Endothelial cell of umbilical vein (primary cell): ENCODE results near the gene CXCR4. TPM values are rescaled to one million over a fixed set of nuclear protein-coding genes. Genes with fewer than 3 reads are reported as not detected.

Source experiments
- BruUV-seq: library from RNA; stranded (reverse); fragments of 400-500 nt; replicated peaks from 2 replicates; lab custom pipeline; 2021; lab: Mats Ljungman, UMichigan
- CTCF ChIA-PET: fragments of 300-600, 350-600 bp; sonication (Branson Sonifier 250); formaldehyde crosslinking; loops from one replicate; lab custom pipeline; 2021; ENCODE audit warnings: antibody characterized with exemption, inconsistent platforms; lab: Charles Lee
- POLR2A ChIA-PET: fragments of 300-600, 350-600 bp; sonication (Branson Sonifier 250); formaldehyde crosslinking; loops from one replicate; lab custom pipeline; 2021; ENCODE audit warnings: antibody characterized with exemption, inconsistent platforms; lab: Charles Lee
- DNase-seq: peaks from one replicate; pipeline ENCODE4 v3.0.0-alpha.2; 2011; ENCODE audit warnings: low read depth, low spot score
- FAIRE-seq: peaks from 2 replicates; lab custom pipeline; 2011; peaks lifted over from hg19 to GRCh38; lab: Jason Lieb, UNC
- H2AFZ ChIP-seq: 2 replicates; pipeline ENCODE4 v1.6.0; 2012; ENCODE audit warnings: low read depth, low read length, control low read depth, inconsistent platforms
- H3K27ac ChIP-seq: 2 replicates; pipeline ENCODE4 v1.5.1; 2011; ENCODE audit warnings: low read depth, mild to moderate bottlenecking, control low read depth, low read length, moderate library complexity; ENCODE audit not compliant: insufficient read depth
- H3K27me3 ChIP-seq, 2 experiments: 2 replicates each; pipeline versions ENCODE4 v1.6.0 to v1.6.1; 2011; ENCODE audit warnings: low read length in 2 of 2, mixed read lengths in 1 of 2; ENCODE audit not compliant: control insufficient read depth in 2 of 2, insufficient read depth in 2 of 2
- H3K36me3 ChIP-seq, 2 experiments: 2 replicates in 1 of 2; 3 replicates in 1 of 2; pipeline ENCODE4 v1.5.1; 2011; ENCODE audit warnings: low read length in 2 of 2, mild to moderate bottlenecking in 1 of 2, moderate library complexity in 1 of 2; ENCODE audit not compliant: control insufficient read depth in 2 of 2, insufficient read depth in 2 of 2; ENCODE audit errors: extremely low read depth in 1 of 2
- H3K4me1 ChIP-seq: 3 replicates; pipeline ENCODE4 v1.5.1; 2011; ENCODE audit warnings: mild to moderate bottlenecking, low read length; ENCODE audit not compliant: control insufficient read depth, insufficient read depth; ENCODE audit errors: extremely low read depth
- H3K4me2 ChIP-seq: 2 replicates; pipeline ENCODE4 v1.6.1; 2011; ENCODE audit warnings: low read length, control low read depth, mixed read lengths; ENCODE audit not compliant: insufficient read depth
- H3K4me3 ChIP-seq, 3 experiments: fragments of 200-600 bp in 1 of 3; sonication (generic), shearing (Covaris generic) in 1 of 3; replicated peaks in 1 of 3; 2 replicates each; pipeline ENCODE4 v1.5.1; 2011 to 2016; ENCODE audit warnings: control low read depth in 3 of 3, low read length in 3 of 3, mild to moderate bottlenecking in 2 of 3, inconsistent platforms in 1 of 3, low read depth in 1 of 3, moderate library complexity in 1 of 3; ENCODE audit not compliant: insufficient read depth in 1 of 3
- H3K79me2 ChIP-seq: 2 replicates; pipeline ENCODE4 v1.6.0; 2012; ENCODE audit warnings: low read length, inconsistent platforms; ENCODE audit not compliant: control insufficient read depth, insufficient read depth
- H3K9ac ChIP-seq: replicated peaks from 2 replicates; pipeline ENCODE3; 2011; ENCODE audit warnings: low read length, control low read depth; ENCODE audit not compliant: insufficient read depth; ENCODE audit errors: extremely low read depth
- H3K9me1 ChIP-seq: replicated peaks from 3 replicates; pipeline ENCODE4 v1.6.0; 2011; ENCODE audit warnings: mild to moderate bottlenecking, low read length; ENCODE audit not compliant: control insufficient read depth, insufficient read depth; ENCODE audit errors: extremely low read depth
- H3K9me3 ChIP-seq: replicated peaks from 2 replicates; pipeline ENCODE4 v1.5.1; 2012; ENCODE audit warnings: low read length, inconsistent platforms; ENCODE audit not compliant: control insufficient read depth, insufficient read depth
- H4K20me1 ChIP-seq: replicated peaks from 2 replicates; pipeline ENCODE3; 2011; ENCODE audit warnings: mild to moderate bottlenecking, low read length; ENCODE audit not compliant: control insufficient read depth, insufficient read depth; ENCODE audit errors: extremely low read depth
- CTCF ChIP-seq, 2 donors: IDR thresholded peaks; 1 replicate in 1 of 2; 2 replicates in 1 of 2; pipeline ENCODE4 v1.5.1; 2011; ENCODE audit warnings: low read length in 2 of 2, mild to moderate bottlenecking in 2 of 2, moderate library complexity in 2 of 2, control low read depth in 1 of 2, inconsistent platforms in 1 of 2, low read depth in 1 of 2; ENCODE audit not compliant: insufficient read depth in 1 of 2; ENCODE audit errors: extremely low read depth in 1 of 2
- EZH2 ChIP-seq: IDR thresholded peaks from 2 replicates; pipeline ENCODE4 v1.6.1; 2012; ENCODE audit warnings: borderline replicate concordance, low read depth, mild to moderate bottlenecking, moderate library complexity, low read length, inconsistent platforms; ENCODE audit not compliant: severe bottlenecking
- FOS ChIP-seq: IDR thresholded peaks from 2 replicates; pipeline ENCODE4 v1.6.1; 2011; ENCODE audit warnings: mild to moderate bottlenecking, low read length, moderate library complexity, borderline replicate concordance; ENCODE audit not compliant: insufficient read depth
- GATA2 ChIP-seq: IDR thresholded peaks from 2 replicates; pipeline ENCODE4 v1.7.0; 2011; ENCODE audit warnings: low read depth, mild to moderate bottlenecking, moderate library complexity, mixed read lengths, low read length; ENCODE audit not compliant: insufficient read length, insufficient read depth
- JUN ChIP-seq: IDR thresholded peaks from 2 replicates; pipeline ENCODE4 v1.6.1; 2011; ENCODE audit warnings: borderline replicate concordance, low read depth; ENCODE audit not compliant: insufficient read length, insufficient read depth
- MAX ChIP-seq: IDR thresholded peaks from 2 replicates; pipeline ENCODE4 v1.6.1; 2011; ENCODE audit not compliant: insufficient read depth, insufficient read length
- MYC ChIP-seq: IDR thresholded peaks from one replicate; pipeline ENCODE4 v1.6.1; 2011; ENCODE audit warnings: mild to moderate bottlenecking, low read depth, low read length
- POLR2A ChIP-seq: IDR thresholded peaks from 2 replicates; pipeline ENCODE4 v1.6.1; 2012; ENCODE audit warnings: low read depth, mild to moderate bottlenecking, control low read depth, low read length
- POLR2AphosphoS5 ChIP-seq: IDR thresholded peaks from 2 replicates; pipeline ENCODE4 v1.6.1; 2012; ENCODE audit warnings: low read depth, mild to moderate bottlenecking, control low read depth, low read length, moderate library complexity; ENCODE audit not compliant: insufficient read depth
- dilution Hi-C: fragments of 300-500 bp; cut with MboI; formaldehyde crosslinking; loops from one replicate; pipeline ENCODE4 v1.15.0; 2019; ENCODE audit warnings: low sequenced_read_pairs; ENCODE audit not compliant: extremely low pct_ligation_motif_present
- intact Hi-C: fragments of 100-400 bp; cut with micrococcal nuclease; formaldehyde crosslinking; loops from one replicate; pipeline ENCODE4 v1.10.0; 2022
- polyA plus RNA-seq, 4 experiments: library from polyadenylated mRNA; depleted of rRNA in 3 of 4; stranded (reverse) in 3 of 4; unstranded in 1 of 4; fragments of >200 nt; gene quantifications; 2 replicates each; pipeline versions ENCODE4 v1.2.1 to v1.2.3, GENCODE V29; 2011 to 2012; ENCODE audit warnings: missing spikeins in 1 of 4
- total RNA-seq: library from RNA; stranded (reverse); gene quantifications from 2 replicates; pipeline ENCODE4 v1.2.3, GENCODE V29; 2021

Gene CXCR4
- total and polyA plus RNA-seq, 2 donors (not counting 3 experiments of a cell fraction or from before 2014, with no cell fraction given): 42.2 to 52.4 TPM

GRCh38 chr2:136107051-136108033 lies 10.6 kb downstream of the CXCR4 start:
- DNase-seq (no peak), FAIRE-seq (no peak)
- no peaks in the 10 kb centered on the region for H3K4me1 ChIP-seq
- no peak overlapping the region for H3K27ac ChIP-seq
- intact Hi-C loops (no loop called here), dilution Hi-C loops (no loop called here)
- no peaks in the 10 kb centered on the region for H3K9me1 ChIP-seq
- H3K4me2 ChIP-seq: no peak overlapping the region
- H3K9ac ChIP-seq: no peak overlapping the region
- no peaks in the 10 kb centered on the region for H4K20me1 ChIP-seq
- H3K9me3 ChIP-seq: no peaks in the 10 kb centered on the region
- CTCF ChIA-PET: interaction anchor here (0.7 to 1.5 kb wide), 2 partner anchors 10 to 269 kb away, joined by 3 read pairs; no protein-coding TSS in a partner anchor
- peaks cover 2% of the 10 kb centered on the region in 2 experiments for H3K27me3 ChIP-seq
- TF ChIP-seq CTCF (IDR thresholded peaks at IDR 0.05; ENCODE audit: extremely low read depth in 1 of 2, insufficient read depth in 1 of 2, low read depth in 1 of 2, low read length in 2 of 2) (no peak), GATA2 (no peak), POLR2AphosphoS5 (no peak), JUN (no peak), MAX (no peak), POLR2A (no peak), MYC (no peak), FOS (no peak), EZH2 (no peak)
- POLR2A ChIA-PET: no interaction called here
- no TSS peak for BruUV-seq
- no peaks in the 10 kb centered on the region for H3K36me3 ChIP-seq
- no peak overlapping the region for H3K4me3 ChIP-seq
- no peaks in the 10 kb centered on the region for H3K79me2 ChIP-seq
- H2AFZ ChIP-seq: no peak overlapping the region
